ENCODE data around the gene MANEA. TPM values are rescaled to one million over a fixed set of nuclear protein-coding genes. Genes with fewer than 3 reads are reported as not detected.

The MANEA gene
- polyA plus RNA-seq, 1 of the 3 experiments (the other 2 are of a cell fraction) = 2.8 TPM

DNA sequence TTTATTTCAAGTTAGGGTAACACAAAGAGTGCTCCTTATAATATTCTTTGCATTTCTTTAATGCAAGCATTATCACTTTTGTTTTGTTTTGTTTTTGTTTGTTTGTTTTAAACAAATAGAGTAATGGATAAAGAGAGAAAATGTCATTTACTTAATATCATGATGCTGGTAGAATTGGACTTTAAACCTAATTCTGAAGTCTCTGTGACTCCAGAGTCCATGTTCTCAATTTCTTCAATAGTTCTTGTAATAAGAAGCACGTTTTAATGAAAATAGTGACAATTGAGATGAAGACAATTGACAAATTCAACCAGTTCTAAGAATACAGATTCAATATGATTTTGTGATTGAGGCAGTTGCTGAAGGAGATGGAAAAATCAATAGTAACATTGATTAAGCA is 30.3 kb upstream of the MANEA start:
- H3K27me3 ChIP-seq (ENCODE audit: insufficient read depth) = no peaks in the 10 kb centered on the region
- 18% methylated on average over 1 of the region's 1 CpG for WGBS (ENCODE audit: low lambda C conversion rate)
- no peak overlapping the region for H3K9ac ChIP-seq
- no peaks in the 10 kb centered on the region for H4K20me1 ChIP-seq (ENCODE audit: insufficient read depth)
- H3K36me3 ChIP-seq (replicated peaks in 1 of 2; ENCODE audit: control insufficient read depth in 1 of 2, insufficient read depth in 2 of 2, low read length in 1 of 2) = no peaks in the 10 kb centered on the region
- no peak overlapping the region for H3K4me3 ChIP-seq (ENCODE audit: low read depth in 2 of 2, low read length in 1 of 2)
- H3K27ac ChIP-seq (ENCODE audit: low read depth in 2 of 2, low read length in 1 of 2) = no peak overlapping the region
- no peak for TF ChIP-seq PBX3 (IDR thresholded peaks at IDR 0.05)
- no peak for TF ChIP-seq TEAD4 (IDR thresholded peaks at IDR 0.05; ENCODE audit: borderline replicate concordance, insufficient read depth)
- no peak for TF ChIP-seq GATA2 (CRISPR knock-in tag; IDR thresholded peaks at IDR 0.05)
- TF ChIP-seq, protein P1, sequence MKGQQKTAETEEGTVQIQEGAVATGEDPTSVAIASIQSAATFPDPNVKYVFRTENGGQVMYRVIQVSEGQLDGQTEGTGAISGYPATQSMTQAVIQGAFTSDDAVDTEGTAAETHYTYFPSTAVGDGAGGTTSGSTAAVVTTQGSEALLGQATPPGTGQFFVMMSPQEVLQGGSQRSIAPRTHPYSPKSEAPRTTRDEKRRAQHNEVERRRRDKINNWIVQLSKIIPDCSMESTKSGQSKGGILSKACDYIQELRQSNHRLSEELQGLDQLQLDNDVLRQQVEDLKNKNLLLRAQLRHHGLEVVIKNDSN (IDR thresholded peaks at IDR 0.05; ENCODE audit: borderline replicate concordance, low read depth) = no peak
- TF ChIP-seq, protein P2, sequence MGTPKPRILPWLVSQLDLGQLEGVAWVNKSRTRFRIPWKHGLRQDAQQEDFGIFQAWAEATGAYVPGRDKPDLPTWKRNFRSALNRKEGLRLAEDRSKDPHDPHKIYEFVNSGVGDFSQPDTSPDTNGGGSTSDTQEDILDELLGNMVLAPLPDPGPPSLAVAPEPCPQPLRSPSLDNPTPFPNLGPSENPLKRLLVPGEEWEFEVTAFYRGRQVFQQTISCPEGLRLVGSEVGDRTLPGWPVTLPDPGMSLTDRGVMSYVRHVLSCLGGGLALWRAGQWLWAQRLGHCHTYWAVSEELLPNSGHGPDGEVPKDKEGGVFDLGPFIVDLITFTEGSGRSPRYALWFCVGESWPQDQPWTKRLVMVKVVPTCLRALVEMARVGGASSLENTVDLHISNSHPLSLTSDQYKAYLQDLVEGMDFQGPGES (IDR thresholded peaks at IDR 0.05; ENCODE audit: low read depth, low read length) = no peak
- no peak for TF ChIP-seq FOXM1 (IDR thresholded peaks at IDR 0.05; ENCODE audit: low read depth)
- no peak for TF ChIP-seq MEF2A (IDR thresholded peaks at IDR 0.05; ENCODE audit: borderline replicate concordance, low read depth)
- TF ChIP-seq EP300 (IDR thresholded peaks at IDR 0.05; ENCODE audit: borderline replicate concordance in 1 of 2, low read depth in 1 of 2, low read length in 1 of 2) = no peak
- no peak for TF ChIP-seq EZH2phosphoT487 (IDR thresholded peaks at IDR 0.05; ENCODE audit: borderline replicate concordance, low read depth)
- no peak for TF ChIP-seq FOXJ3 (CRISPR knock-in tag; IDR thresholded peaks at IDR 0.05)
- TF ChIP-seq, protein P3, sequence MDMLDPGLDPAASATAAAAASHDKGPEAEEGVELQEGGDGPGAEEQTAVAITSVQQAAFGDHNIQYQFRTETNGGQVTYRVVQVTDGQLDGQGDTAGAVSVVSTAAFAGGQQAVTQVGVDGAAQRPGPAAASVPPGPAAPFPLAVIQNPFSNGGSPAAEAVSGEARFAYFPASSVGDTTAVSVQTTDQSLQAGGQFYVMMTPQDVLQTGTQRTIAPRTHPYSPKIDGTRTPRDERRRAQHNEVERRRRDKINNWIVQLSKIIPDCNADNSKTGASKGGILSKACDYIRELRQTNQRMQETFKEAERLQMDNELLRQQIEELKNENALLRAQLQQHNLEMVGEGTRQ (IDR thresholded peaks at IDR 0.05; ENCODE audit: borderline replicate concordance, low read depth, low read length) = no peak
- no peak for TF ChIP-seq FOSL2 (IDR thresholded peaks at IDR 0.05; ENCODE audit: borderline replicate concordance, low read depth)
- no peaks in the 10 kb centered on the region for H3K9me3 ChIP-seq
- no peaks in the 10 kb centered on the region for H3F3A ChIP-seq (replicated peaks; ENCODE audit: insufficient read depth)
- CTCF ChIA-PET = no interaction called here
- H3K9me2 ChIP-seq = no peaks in the 10 kb centered on the region
- no peaks in the 10 kb centered on the region for H3K79me2 ChIP-seq (ENCODE audit: insufficient read depth)
- POLR2A ChIA-PET = no interaction called here
- no peaks in the 10 kb centered on the region for H3K4me1 ChIP-seq (ENCODE audit: control insufficient read depth in 1 of 2, insufficient read depth in 2 of 2, low read depth in 1 of 2, low read length in 1 of 2)
- no peak overlapping the region for H3K4me2 ChIP-seq
- DNase-seq = no peak
- H2AFZ ChIP-seq (ENCODE audit: low read depth) = no peak overlapping the region

GRCh38 chr6:95548188-95548786 is 29.0 kb upstream of the MANEA start:
- ChIA-PET POLR2A (no interaction called here), CTCF (no interaction called here)
- Histone ChIP-seq H3K9ac (no peak overlapping the region), H3K9me2 (no peaks in the 10 kb centered on the region), H3K4me1 (ENCODE audit: control insufficient read depth in 1 of 2, insufficient read depth in 2 of 2, low read depth in 1 of 2, low read length in 1 of 2) (no peaks in the 10 kb centered on the region), H3K4me2 (no peak overlapping the region), H2AFZ (ENCODE audit: low read depth) (no peak overlapping the region), H3K36me3 (replicated peaks in 1 of 2; ENCODE audit: control insufficient read depth in 1 of 2, insufficient read depth in 2 of 2, low read length in 1 of 2) (no peaks in the 10 kb centered on the region), H3F3A (replicated peaks; ENCODE audit: insufficient read depth) (no peaks in the 10 kb centered on the region), H3K4me3 (ENCODE audit: low read depth in 2 of 2, low read length in 1 of 2) (no peak overlapping the region), H4K20me1 (ENCODE audit: insufficient read depth) (no peaks in the 10 kb centered on the region), H3K9me3 (no peaks in the 10 kb centered on the region), H3K27me3 (ENCODE audit: insufficient read depth) (no peaks in the 10 kb centered on the region), H3K27ac (ENCODE audit: low read depth in 2 of 2, low read length in 1 of 2) (no peak overlapping the region), H3K79me2 (ENCODE audit: insufficient read depth) (no peaks in the 10 kb centered on the region)
- 80% methylated on average over 3 of the region's 3 CpGs for WGBS (ENCODE audit: low lambda C conversion rate)
- TF ChIP-seq SIN3A (IDR thresholded peaks at IDR 0.05; ENCODE audit: borderline replicate concordance, low read depth, low read length) (no peak), REST (IDR thresholded peaks at IDR 0.05; ENCODE audit: low read depth, low read length) (no peak), NRF1 (IDR thresholded peaks at IDR 0.05; ENCODE audit: low read depth, low read length) (no peak), GATA2 (CRISPR knock-in tag; IDR thresholded peaks at IDR 0.05) (no peak), RFX5 (IDR thresholded peaks at IDR 0.05; ENCODE audit: low read length) (no peak), NFIC (IDR thresholded peaks at IDR 0.05; ENCODE audit: borderline replicate concordance) (no peak)
- DNase-seq = no peak

All from SK-N-SH (cell line).